Measurements from ENCODE around the gene ACTRT2. TPM values are rescaled to one million over a fixed set of nuclear protein-coding genes. Genes with fewer than 3 reads are reported as not detected.

ACTRT2 gene
- total and polyA plus RNA-seq, 2 experiments from 2014 or later, result not detected

- Histone ChIP-seq H3K79me2 (peaks cover 9% of the 10 kb centered on the region), H3K4me2 (peak overlapping the region; percentile 95), H3K27ac (no peak overlapping the region), H3K9me2 (replicated peaks; ENCODE audit: insufficient read depth) (no peaks in the 10 kb centered on the region), H3K36me3 (replicated peaks; ENCODE audit: insufficient read depth, low read depth) (no peaks in the 10 kb centered on the region), H3K27me3 (peaks cover 75% of the 10 kb centered on the region), H2AFZ (no peak overlapping the region), H3K9me3 (ENCODE audit: low read depth) (no peaks in the 10 kb centered on the region), H3K4me1 (ENCODE audit: insufficient read depth) (peaks cover 29% of the 10 kb centered on the region), H4K20me1 (ENCODE audit: insufficient read depth, poor library complexity, severe bottlenecking) (no peaks in the 10 kb centered on the region), H3K4me3 (no peak overlapping the region)
- TF ChIP-seq EZH2phosphoT487 (IDR thresholded peaks at IDR 0.05; ENCODE audit: low read depth, severe bottlenecking, unreplicated experiment), result no peak
- DNase-seq (ENCODE audit: low spot score), result no peak
- 85% methylated on average over 10 of the region's 10 CpGs for WGBS (ENCODE audit: low lambda C conversion rate, missing lambda C conversion rate)
These were observed 45.6 kb downstream of the ACTRT2 start for GRCh38 chr1:3066826-3067225.

GRCh38 chr1:3067301-3067670 is 46.0 kb downstream of the ACTRT2 start:
- no peak overlapping the region for H3K4me3 ChIP-seq
- peaks cover 13% of the 10 kb centered on the region for H3K79me2 ChIP-seq
- no peaks in the 10 kb centered on the region for H4K20me1 ChIP-seq (ENCODE audit: insufficient read depth, poor library complexity, severe bottlenecking)
- H3K9me2 ChIP-seq (replicated peaks; ENCODE audit: insufficient read depth), result no peaks in the 10 kb centered on the region
- peak overlapping the region; percentile 95 for H3K4me2 ChIP-seq
- no peak overlapping the region for H2AFZ ChIP-seq
- H3K4me1 ChIP-seq (ENCODE audit: insufficient read depth), result peaks cover 29% of the 10 kb centered on the region
- no peak for TF ChIP-seq EZH2phosphoT487 (IDR thresholded peaks at IDR 0.05; ENCODE audit: low read depth, severe bottlenecking, unreplicated experiment)
- TF ChIP-seq EZH2 (IDR thresholded peaks at IDR 0.05; ENCODE audit: borderline replicate concordance), result no peak
- TF ChIP-seq CTCF (IDR thresholded peaks at IDR 0.05; ENCODE audit: poor library complexity), result no peak
- DNase-seq (ENCODE audit: low spot score), result no peak
- H3K36me3 ChIP-seq (replicated peaks; ENCODE audit: insufficient read depth, low read depth), result no peaks in the 10 kb centered on the region
- H3K27ac ChIP-seq, result no peak overlapping the region
- H3K9me3 ChIP-seq (ENCODE audit: low read depth), result no peaks in the 10 kb centered on the region
- H3K27me3 ChIP-seq, result peaks cover 75% of the 10 kb centered on the region
- 45% methylated on average over 28 of the region's 29 CpGs for WGBS (ENCODE audit: low lambda C conversion rate, missing lambda C conversion rate)

- H2AFZ ChIP-seq, result peak overlapping the region; percentile 84
- H3K9me2 ChIP-seq (replicated peaks; ENCODE audit: insufficient read depth), result no peaks in the 10 kb centered on the region
- H3K4me3 ChIP-seq, result peak overlapping the region; percentile 55
- H4K20me1 ChIP-seq (ENCODE audit: insufficient read depth, poor library complexity, severe bottlenecking), result no peaks in the 10 kb centered on the region
- 3% methylated on average over 80 of the region's 97 CpGs for WGBS (ENCODE audit: low lambda C conversion rate, missing lambda C conversion rate)
- H3K4me1 ChIP-seq (ENCODE audit: insufficient read depth), result peaks cover 28% of the 10 kb centered on the region
- H3K4me2 ChIP-seq, result peak overlapping the region; percentile 95
- TF ChIP-seq EZH2 (IDR thresholded peaks at IDR 0.05; ENCODE audit: borderline replicate concordance) (peak; percentile 93), EZH2phosphoT487 (IDR thresholded peaks at IDR 0.05; ENCODE audit: low read depth, severe bottlenecking, unreplicated experiment) (no peak), CTCF (IDR thresholded peaks at IDR 0.05; ENCODE audit: poor library complexity) (no peak)
- H3K79me2 ChIP-seq, result peaks cover 14% of the 10 kb centered on the region
- peak overlapping the region; percentile 61 for H3K27ac ChIP-seq
- peaks cover 76% of the 10 kb centered on the region for H3K27me3 ChIP-seq
- no peaks in the 10 kb centered on the region for H3K36me3 ChIP-seq (replicated peaks; ENCODE audit: insufficient read depth, low read depth)
- no peak for DNase-seq (ENCODE audit: low spot score)
- no peaks in the 10 kb centered on the region for H3K9me3 ChIP-seq (ENCODE audit: low read depth)
These were observed 46.6 kb downstream of the ACTRT2 start for GRCh38 chr1:3067671-3068563.

Measured in hepatocyte (in vitro differentiated cells).